NOMO-1 treated with dmso at 0.1 percent for 144 hours (cell line): Measurements from ENCODE around the gene ZFHX3.

Experiments used
- DNase-seq: peaks from one replicate; lab custom pipeline; 2025; ENCODE audit not compliant: unreplicated experiment; lab: John Stamatoyannopoulos, UW

ZFHX3 gene

GRCh38 chr16:72857834-72858664, 189.9 kb downstream of the ZFHX3 start:
- DNase-seq, result no peak

DNA sequence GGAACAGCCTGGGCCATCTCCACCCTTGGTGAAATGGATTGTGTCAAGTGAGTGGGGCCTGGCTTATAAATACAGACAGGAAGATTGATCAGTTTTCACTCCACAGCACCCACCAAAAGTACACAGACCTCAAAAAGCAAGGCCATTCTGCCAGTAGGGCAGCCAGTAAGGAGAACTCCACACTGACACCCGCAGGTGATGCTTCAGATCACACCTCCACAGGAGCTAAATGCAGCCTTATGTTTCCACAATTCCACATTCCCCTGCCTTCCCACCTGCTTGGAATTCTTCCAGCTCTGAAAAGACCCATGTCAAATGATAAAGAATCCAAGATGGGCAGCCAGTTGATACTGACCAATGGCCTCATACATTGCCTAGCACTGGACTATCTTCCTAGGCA, 191.1 kb downstream of the ZFHX3 start:
- DNase-seq, result no peak

DNA sequence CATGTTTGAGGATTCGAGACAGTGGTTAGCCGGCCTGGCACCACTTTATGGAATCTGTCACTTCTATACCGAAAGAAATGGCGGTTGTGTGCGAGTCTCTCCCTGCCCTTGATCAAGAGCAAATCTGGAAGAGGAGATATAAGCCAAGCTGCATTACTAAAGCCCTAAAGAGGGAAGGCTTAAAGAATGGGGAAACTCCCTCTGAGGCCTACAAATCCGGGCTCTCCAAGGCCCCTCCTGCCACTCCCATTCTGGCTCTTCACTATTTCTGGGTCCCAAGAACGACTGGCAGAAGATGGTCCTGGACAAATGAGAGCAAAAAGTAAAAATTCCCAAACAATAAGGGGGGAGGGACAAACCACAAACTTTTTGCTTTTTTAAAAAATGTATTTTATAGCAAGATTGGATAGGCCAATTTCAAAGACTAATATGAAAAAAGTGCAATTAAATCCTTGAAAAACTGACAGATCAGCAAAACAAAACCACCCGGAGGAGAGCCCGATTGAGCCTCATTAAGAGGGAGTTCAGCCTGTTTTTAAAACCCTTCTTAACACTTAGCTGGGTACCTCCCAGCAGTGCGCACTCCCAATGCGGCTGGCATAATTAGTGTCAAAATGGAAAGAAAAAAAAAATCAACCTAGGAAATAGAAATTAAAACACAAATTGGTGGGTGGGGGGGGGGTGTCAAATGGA, 193.5 kb downstream of the ZFHX3 start:
- DNase-seq, result no peak

DNA sequence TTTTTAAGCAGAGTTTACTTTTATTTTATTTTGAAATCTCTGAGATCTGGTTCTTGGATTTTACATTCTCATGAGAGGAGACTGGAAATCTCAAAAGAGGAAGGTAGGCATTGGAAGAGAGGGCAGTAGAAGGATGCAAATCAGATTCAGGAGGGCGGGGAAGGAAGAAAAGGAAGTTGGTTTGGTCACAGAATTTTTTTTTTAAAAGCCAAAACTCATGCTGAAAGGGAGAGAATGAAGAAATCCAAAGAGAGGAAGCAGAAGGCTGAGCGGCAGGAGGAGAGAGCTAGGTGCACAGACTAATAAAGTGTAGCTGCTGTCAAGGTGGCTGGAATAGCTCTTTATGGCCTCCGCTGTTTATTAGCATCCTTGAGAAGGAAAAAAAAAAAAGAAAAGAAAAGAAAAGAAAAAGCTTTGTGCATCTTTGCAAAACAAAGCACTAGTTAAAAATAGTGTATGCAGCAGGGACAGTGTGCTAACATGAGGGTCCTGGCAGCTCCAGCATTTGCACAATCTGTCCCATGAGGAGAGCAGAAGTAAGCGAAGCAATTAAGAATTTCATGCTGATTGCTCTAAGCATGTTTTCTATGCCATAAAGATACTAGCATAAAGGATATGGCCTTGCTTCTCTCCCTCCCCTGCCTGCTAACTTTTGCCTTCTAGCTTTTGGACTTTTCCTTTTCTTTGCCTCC, 194.2 kb downstream of the ZFHX3 start:
- peak; percentile 83 for DNase-seq

DNA sequence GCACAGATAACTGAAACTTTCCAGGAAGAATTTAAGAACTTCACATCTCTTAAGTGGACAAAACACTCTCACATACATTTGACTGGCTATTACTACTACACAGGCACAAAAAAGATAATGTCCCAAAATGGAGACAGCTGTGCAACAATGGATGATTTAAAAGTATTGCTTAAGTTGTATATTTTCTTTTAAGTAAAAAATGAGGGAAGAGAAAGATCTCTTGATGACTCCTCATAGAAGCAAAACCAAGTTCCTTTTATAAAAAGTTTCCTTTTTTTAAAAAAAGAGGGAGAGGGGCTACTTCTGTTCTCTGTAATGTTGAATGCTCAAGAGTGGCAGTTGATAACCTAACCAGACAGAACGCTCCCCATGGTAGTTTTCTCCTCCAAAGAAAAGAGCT, 195.5 kb downstream of the ZFHX3 start:
- DNase-seq, result no peak

DNA sequence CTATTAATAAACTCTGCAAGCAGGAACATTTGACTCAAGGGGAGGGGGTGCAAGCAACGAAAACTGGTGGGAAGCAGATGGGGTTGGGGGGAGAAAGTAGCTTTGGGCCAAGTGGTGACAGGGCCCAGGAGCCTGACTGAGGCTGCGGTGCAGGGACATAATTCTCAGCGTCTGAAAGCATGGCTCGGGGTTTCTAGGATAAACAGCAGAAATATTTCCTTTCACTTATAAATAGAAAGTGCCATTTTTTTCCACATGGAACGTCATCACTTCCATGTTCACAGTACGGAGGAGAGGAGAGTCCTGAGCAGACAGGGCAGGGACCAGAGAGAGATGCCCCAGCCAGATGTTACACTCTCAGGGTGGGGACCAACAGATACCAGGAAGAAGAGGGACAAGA, 197.1 kb downstream of the ZFHX3 start:
- no peak for DNase-seq

DNA sequence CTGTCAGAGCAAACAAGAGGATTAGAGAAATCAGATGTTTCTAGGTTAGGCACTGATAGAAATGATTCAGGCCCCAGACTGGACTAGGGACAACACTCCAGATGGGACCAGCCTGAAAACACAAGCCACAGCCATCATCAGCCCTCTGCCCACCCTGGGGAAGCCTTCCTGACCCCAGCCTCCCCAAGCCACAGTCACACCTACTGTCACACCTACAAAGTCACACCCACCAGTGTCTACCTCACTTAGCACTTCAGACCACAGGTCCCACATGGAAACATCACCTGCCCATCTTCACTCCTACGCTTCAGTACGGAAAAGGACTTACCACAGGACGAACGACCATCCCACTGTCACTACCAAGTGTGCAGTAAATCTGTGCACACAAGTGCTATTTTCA, 197.9 kb downstream of the ZFHX3 start:
- DNase-seq, result no peak

DNA sequence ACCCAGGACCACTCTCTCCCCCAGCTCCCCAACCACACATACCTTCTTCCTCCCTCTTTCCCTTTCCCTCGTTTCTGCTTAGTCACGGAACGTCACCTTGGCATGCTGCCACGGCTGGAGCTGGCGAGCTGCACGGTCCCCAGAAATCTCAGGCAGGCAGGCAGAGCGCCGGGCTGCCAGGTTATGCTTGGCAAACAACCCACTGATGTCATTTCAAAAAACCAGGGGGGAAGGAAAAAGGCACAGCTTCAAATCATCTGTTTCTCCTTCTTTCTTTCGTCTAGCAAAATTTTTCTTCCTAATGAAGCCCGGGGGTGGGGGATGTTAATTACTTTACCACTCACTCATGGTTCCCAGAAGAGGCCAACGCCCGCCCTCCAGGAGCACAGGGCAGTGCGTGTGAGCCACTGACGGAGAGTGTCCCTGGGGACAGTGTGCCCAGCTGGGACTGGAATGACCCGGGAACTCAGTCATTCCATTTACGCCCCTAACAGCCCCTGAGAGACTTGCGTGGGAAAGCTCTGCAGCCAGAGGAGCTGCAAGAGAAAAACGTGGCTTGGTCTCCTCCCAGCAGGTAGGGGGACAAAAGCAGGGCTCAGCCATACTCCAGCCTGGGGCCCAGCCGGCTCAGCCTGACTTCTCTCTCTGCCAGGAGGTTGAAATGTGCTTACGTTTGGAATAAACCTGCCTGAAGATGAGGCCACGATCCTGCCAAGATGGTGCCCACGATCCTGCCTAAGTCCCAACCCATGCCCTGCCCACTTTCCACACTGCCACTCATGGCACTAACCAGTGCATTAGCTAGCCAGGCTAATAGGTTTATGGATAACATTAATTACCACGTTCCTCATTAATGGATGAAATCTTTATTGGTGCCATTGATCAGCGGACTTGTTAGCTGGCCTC, 198.9 kb downstream of the ZFHX3 start:
- no peak for DNase-seq

- DNase-seq, result no peak
Observed at GRCh38 chr16:72848028-72848400, 199.9 kb downstream of the ZFHX3 start.

DNA sequence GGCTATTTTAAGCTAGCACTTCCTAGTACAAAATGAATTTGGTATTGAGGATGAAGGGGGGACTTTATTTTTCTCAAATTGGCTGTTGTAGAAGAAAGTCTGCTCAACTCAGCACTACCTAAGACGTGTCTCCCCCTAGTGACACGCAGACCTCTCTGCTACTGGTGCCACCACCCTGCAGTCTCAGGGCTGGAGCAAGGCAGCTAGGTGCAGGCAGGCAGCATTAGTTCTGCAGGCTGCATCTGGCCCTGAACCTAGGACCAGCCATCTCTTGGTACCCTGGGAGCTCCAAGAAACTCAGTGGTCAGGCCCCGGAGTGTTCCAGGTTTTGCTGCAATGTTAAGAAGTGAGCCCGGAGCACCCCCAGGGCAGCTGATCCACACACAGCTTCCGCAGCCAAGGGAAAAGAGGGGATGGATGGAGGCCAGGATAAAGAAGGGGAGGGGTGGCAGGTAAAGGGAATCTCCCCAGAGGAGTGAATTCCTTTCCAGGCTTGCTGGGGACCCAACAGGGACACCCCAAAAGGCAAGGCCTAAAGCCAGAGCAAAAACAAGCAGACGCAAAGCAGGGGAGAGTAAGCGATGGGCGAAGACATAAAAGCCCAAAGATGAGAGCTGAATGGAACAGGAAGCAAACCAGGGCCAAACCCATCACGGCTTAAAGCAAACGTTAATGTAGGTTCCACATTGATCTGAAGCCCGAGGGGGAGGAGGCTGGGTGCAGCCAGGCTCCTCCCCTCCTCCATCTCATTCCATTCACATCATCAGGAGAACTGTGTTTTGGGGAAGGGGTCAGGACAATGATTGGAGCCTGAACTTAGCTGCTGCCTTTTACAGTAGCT, 200.5 kb downstream of the ZFHX3 start:
- no peak for DNase-seq

GRCh38 chr16:72846594-72846993, 201.3 kb downstream of the ZFHX3 start:
- DNase-seq, result no peak

DNA sequence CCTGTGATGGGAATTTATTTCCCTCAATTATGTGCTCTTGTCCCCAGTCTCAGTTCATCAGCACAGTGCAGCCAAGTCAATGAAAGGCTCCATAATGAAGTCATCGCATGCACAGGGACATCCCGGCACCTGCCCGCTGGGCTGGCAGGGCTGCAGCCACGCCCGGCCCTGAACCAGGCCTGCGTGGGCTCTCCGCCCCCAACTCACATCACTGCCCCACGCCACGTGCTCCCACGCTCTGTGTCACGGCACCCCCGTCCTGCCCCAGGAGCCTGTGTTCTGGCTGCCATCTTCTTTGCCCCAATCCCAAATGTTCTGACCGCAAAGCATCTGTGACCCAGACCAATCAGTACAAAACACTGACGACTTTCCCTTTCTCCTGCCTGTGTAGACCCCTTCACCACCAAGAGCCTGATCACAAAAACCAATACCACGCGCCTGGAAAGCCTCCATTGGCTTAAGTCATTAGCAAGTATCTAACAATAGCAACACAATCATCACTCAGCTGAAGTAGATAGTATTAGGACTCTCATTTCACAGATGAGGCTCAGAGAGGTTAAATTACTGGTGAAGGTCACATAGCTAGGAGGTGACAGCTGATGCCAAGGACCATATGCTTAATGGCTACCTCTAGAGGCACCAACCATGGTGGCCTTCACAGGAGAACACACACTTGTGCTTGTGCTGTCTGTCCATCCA, 202.5 kb downstream of the ZFHX3 start:
- DNase-seq, result no peak

DNA sequence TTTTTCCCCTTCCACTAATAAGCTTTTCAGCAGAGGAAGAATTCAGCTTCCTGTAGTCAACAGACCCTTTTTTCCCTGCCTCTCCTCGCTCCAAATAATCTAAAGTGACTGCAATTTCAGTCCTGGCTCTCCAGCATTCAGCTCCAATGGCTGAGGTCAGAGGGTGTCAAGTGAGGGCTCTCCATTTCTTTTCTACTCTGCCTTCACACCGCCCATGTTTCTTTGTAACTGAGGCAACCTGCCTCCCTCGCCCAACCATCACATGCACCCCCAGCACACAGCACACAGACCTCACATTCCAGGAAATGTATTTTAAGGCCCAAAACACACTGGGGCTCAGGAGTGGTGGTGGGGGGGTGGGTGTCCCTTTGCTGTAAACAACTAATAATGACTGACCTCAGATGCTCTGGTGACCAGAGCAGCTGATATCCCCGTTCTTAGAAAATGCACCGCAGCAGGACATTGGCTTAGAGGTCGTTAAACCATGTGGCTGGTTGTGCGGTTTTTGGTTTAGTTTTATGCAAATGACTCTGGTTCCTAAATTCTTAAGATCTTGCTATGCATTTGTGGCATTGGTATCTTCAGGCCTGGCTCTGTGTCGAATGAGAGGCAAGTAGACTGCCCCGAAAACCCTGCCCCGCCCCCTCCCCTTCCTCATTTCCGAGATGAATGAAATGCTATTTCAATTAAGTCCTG, 203.6 kb downstream of the ZFHX3 start:
- no peak for DNase-seq

DNA sequence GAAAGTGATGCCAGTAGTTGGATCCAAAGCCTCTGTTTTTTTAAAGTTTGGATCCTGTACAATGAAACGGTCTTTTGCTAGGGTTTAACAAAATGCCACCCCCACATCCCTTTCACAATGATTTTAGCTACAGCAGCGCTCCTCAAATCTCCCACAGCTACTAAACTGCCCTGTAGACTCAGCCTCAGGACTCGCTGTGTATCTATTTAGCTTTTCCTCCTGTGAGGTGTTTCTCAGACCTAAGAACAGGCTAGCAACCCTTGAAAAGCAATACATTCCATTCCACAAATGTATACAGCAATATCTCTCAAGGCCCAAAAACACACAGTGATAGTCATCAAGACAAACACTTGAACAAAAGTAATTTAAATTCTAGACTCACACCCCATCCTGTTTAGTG, 206.4 kb downstream of the ZFHX3 start:
- DNase-seq, result no peak

DNA sequence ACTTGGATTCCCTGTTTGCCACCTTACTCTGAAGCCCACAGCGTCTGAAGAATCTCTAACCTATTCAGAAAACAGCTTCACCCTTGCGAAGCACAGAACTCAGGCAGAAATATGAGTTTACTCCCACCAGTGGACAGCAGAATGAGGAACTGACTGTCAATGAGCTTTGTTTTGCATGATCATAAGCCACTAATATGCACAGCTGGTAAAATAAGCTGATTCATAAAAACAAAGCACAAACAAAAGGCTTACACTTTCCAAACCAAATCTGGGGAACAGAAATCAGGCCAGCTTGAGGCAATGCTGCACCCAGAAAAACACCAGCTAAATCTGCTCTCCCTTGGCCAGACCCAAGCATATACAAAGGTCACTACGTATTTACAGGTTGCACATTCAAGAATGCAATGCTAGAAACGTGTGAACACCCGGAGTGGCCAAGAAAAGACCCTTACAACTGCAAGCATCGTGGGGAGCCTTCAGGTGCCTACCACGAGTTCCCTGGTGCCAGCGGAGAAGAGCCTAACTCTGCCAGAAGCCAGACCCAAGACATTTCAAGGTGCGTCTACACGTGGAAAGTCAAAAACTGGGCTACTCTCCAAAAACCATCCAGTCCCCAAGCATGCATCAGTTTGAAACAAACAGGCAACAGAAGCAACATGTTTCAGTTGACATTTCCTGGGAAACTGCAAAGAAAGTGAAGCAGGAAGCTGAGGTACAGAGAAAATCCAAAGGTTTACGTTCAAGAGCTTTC, 207.1 kb downstream of the ZFHX3 start:
- no peak for DNase-seq

DNA sequence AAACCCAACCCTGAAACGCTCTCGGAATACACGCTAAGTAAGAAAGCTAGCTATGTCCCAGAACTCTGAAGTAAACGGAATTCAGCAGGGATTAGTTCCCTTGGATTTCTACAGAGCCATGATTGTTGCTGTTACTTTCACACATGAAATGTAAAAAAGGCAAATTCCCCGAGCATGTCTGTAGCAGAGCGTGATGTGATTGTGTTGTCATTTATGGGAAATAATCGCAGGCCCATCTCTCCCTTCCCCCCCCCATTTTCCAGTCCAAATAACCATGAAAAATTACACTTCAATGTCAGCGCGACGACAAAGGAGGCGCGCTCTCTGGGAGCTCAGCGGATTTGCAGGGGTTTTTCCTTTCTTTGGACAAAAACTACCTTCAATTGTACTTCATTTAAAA, 209.0 kb downstream of the ZFHX3 start:
- DNase-seq, result no peak

DNA sequence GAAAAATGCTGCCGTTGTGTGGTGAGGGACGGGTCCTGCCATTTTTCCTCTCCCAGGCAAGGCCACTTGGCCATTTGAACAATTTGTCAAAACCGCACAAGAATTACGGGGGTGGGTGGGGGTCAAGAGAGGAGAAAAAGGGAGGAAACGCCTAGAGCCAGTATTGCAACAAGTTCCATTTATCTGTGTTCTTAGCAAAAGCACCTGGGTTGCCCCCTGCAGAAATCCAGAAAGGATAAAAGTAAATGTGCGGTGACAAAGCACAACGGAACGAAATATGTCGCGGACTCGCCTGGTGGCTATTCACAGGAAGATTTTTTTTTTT, 209.4 kb downstream of the ZFHX3 start:
- no peak for DNase-seq

DNA sequence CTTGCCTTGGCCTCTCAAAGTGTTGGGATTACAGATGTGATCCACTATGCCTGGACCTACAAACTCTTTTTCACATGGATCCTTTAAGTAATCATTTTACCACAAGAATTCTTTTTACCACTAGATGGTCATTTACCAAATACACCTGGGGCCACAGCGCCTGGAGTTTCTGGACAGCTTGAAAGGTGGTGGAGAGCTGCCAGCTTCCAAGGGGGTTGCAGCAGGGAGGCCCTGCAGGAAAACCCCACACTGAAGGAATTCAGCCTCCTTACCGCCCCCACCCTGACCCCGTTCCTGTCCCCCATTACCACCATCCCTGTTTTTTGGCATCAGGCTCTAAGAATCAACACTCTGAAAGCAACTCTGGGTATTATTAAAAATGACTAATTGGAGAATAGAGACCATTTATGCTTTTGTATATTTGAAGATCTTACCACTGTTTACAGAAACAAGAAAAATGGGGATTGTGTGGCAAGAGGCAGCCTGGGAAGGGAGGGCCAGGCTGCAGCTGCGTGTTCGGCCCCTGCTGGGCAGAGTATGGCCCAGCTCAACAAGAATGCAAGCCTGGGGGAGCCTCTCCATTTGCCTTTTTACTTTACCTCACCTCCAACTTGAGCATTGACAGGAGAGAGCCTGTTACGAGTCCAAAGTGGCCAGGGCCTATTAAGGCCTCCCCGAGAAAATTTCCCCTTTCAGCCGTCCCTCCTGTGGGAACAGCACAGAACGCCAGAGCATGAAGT, 209.9 kb downstream of the ZFHX3 start:
- DNase-seq, result no peak
